Ascending aorta (tissue), 2 donors: ENCODE measurements around the gene TMC3. TPM values are rescaled to one million over a fixed set of nuclear protein-coding genes. Genes with fewer than 3 reads are reported as not detected.
A peak's percentile ranks its signal among the peaks of the same experiment; 100 is the strongest.

Experiments used
- DNase-seq, 2 donors: peaks; one replicate each; pipeline ENCODE4 v3.0.0-alpha.2; 2019; ENCODE audit warnings: low spot score in 2 of 2
- H3K27ac ChIP-seq, 2 donors: fragments of 200-600 bp; sonication (generic); one replicate each; pipeline ENCODE4 v1.5.1; 2016 to 2017; ENCODE audit warnings: mild to moderate bottlenecking in 1 of 2
- H3K27me3 ChIP-seq: fragments of 200-600 bp; sonication (generic); one replicate; pipeline ENCODE4 v1.5.1; 2017
- H3K36me3 ChIP-seq, 2 donors: fragments of 200-600 bp; sonication (generic); one replicate each; pipeline ENCODE4 v1.5.1; 2016
- H3K4me1 ChIP-seq, 2 donors: fragments of 200-600 bp; sonication (generic); one replicate each; pipeline ENCODE4 v1.5.1; 2016 to 2017; ENCODE audit warnings: mild to moderate bottlenecking in 1 of 2
- H3K4me3 ChIP-seq, 2 donors: fragments of 200-600 bp; sonication (generic); one replicate each; pipeline ENCODE4 v1.5.1; 2016 to 2017; ENCODE audit warnings: mild to moderate bottlenecking in 1 of 2
- H3K9me3 ChIP-seq, 2 donors: fragments of 200-600 bp; sonication (generic); one replicate each; pipeline ENCODE4 v1.5.1; 2016
- intact Hi-C: fragments of 100-400 bp; cut with DNase I; formaldehyde crosslinking; loops from one replicate; pipeline ENCODE4 v1.15.1; 2023
- total RNA-seq: library from RNA; depleted of rRNA; stranded (reverse); fragments of >200 nt; gene quantifications from one replicate; pipeline ENCODE4 v1.1.0, GENCODE V29; 2016
- TF ChIP-seq, protein P1 (sequence below), 3 experiments: fragments of 200-600 bp in 2 of 3; fragments of 450-650 bp in 1 of 3; sonication (generic) in 2 of 3; IDR thresholded peaks; one replicate each; pipeline ENCODE4 v1.5.1; 2016 to 2019; ENCODE audit warnings: antibody characterized with exemption in 3 of 3, mild to moderate bottlenecking in 1 of 3, moderate library complexity in 1 of 3

TMC3 gene
- total RNA-seq, 1 donor from 2014 or later = not detected

- H3K36me3 ChIP-seq = no peaks in the 10 kb centered on the region
- peak overlapping the region; percentile 38 to 54 for H3K27ac ChIP-seq
- peaks cover 0 to 4% of the 10 kb centered on the region in 2 donors for H3K4me1 ChIP-seq
- H3K27me3 ChIP-seq = no peaks in the 10 kb centered on the region
- no peaks in the 10 kb centered on the region for H3K9me3 ChIP-seq
- TF ChIP-seq, protein P1, sequence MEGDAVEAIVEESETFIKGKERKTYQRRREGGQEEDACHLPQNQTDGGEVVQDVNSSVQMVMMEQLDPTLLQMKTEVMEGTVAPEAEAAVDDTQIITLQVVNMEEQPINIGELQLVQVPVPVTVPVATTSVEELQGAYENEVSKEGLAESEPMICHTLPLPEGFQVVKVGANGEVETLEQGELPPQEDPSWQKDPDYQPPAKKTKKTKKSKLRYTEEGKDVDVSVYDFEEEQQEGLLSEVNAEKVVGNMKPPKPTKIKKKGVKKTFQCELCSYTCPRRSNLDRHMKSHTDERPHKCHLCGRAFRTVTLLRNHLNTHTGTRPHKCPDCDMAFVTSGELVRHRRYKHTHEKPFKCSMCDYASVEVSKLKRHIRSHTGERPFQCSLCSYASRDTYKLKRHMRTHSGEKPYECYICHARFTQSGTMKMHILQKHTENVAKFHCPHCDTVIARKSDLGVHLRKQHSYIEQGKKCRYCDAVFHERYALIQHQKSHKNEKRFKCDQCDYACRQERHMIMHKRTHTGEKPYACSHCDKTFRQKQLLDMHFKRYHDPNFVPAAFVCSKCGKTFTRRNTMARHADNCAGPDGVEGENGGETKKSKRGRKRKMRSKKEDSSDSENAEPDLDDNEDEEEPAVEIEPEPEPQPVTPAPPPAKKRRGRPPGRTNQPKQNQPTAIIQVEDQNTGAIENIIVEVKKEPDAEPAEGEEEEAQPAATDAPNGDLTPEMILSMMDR (IDR thresholded peaks at IDR 0.05) = no peak
- H3K4me3 ChIP-seq = peak overlapping the region in 1 of 2 donors; percentile 41
- peak in 1 of 2 donors; percentile 81 for DNase-seq
- intact Hi-C loops = no loop called here
These were observed 77.3 kb downstream of the TMC3 start for GRCh38 chr15:81296673-81297072.

- no peaks in the 10 kb centered on the region for H3K36me3 ChIP-seq
- H3K27ac ChIP-seq = peak overlapping the region; percentile 26 to 38
- H3K4me3 ChIP-seq = no peak overlapping the region
- peaks cover 0 to 4% of the 10 kb centered on the region in 2 donors for H3K4me1 ChIP-seq
- intact Hi-C loops = no loop called here
- H3K9me3 ChIP-seq = no peaks in the 10 kb centered on the region
- no peak for DNase-seq
- no peaks in the 10 kb centered on the region for H3K27me3 ChIP-seq
- TF ChIP-seq, protein P1 (IDR thresholded peaks at IDR 0.05) = no peak
These were observed 77.8 kb downstream of the TMC3 start for GRCh38 chr15:81296186-81296585.

GRCh38 chr15:81295486-81296121 lies 78.4 kb downstream of the TMC3 start:
- Histone ChIP-seq H3K9me3 (no peaks in the 10 kb centered on the region), H3K4me1 (peaks cover 0 to 4% of the 10 kb centered on the region in 2 donors), H3K27me3 (no peaks in the 10 kb centered on the region), H3K4me3 (no peak overlapping the region), H3K36me3 (no peaks in the 10 kb centered on the region), H3K27ac (no peak overlapping the region)
- no peak for DNase-seq
- intact Hi-C loops = no loop called here
- TF ChIP-seq, protein P1 (IDR thresholded peaks at IDR 0.05) = no peak

- no peak for DNase-seq
- TF ChIP-seq, protein P1 (IDR thresholded peaks at IDR 0.05) = no peak
- Histone ChIP-seq H3K9me3 (no peaks in the 10 kb centered on the region), H3K4me1 (peaks cover 0 to 4% of the 10 kb centered on the region in 2 donors), H3K27ac (no peak overlapping the region), H3K27me3 (no peaks in the 10 kb centered on the region), H3K36me3 (no peaks in the 10 kb centered on the region), H3K4me3 (no peak overlapping the region)
- intact Hi-C loops = no loop called here
These were observed 79.5 kb downstream of the TMC3 start for GRCh38 chr15:81294516-81294880.

- H3K36me3 ChIP-seq = no peaks in the 10 kb centered on the region
- no peaks in the 10 kb centered on the region for H3K9me3 ChIP-seq
- intact Hi-C loops = no loop called here
- no peaks in the 10 kb centered on the region for H3K27me3 ChIP-seq
- peak in 1 of 2 donors; percentile 63 for DNase-seq
- peaks cover 0 to 4% of the 10 kb centered on the region in 2 donors for H3K4me1 ChIP-seq
- H3K27ac ChIP-seq = no peak overlapping the region
- TF ChIP-seq, protein P1 (IDR thresholded peaks at IDR 0.05) = no peak
- H3K4me3 ChIP-seq = no peak overlapping the region
These were observed 80.1 kb downstream of the TMC3 start for GRCh38 chr15:81293728-81294515.
